ENCODE results near the gene CFTR.
"Not testable (repeated sequence)": the region's sequence is repeated elsewhere in the genome, so short reads cannot be mapped to it uniquely, and the experiment has no call there.

The CFTR gene

DNA sequence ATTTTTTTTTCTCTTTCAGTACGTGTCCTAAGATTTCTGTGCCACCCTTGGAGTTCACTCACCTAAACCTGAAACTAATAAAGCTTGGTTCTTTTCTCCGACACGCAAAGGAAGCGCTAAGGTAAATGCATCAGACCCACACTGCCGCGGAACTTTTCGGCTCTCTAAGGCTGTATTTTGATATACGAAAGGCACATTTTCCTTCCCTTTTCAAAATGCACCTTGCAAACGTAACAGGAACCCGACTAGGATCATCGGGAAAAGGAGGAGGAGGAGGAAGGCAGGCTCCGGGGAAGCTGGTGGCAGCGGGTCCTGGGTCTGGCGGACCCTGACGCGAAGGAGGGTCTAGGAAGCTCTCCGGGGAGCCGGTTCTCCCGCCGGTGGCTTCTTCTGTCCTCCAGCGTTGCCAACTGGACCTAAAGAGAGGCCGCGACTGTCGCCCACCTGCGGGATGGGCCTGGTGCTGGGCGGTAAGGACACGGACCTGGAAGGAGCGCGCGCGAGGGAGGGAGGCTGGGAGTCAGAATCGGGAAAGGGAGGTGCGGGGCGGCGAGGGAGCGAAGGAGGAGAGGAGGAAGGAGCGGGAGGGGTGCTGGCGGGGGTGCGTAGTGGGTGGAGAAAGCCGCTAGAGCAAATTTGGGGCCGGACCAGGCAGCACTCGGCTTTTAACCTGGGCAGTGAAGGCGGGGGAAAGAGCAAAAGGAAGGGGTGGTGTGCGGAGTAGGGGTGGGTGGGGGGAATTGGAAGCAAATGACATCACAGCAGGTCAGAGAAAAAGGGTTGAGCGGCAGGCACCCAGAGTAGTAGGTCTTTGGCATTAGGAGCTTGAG is at the start of gene CFTR:
TSS of gene CFTR (plus strand) at position 801 of the 830 bp plus-strand sequence. CDS start 70 bp downstream, outside the sequence.
- no peak for DNase-seq

DNA sequence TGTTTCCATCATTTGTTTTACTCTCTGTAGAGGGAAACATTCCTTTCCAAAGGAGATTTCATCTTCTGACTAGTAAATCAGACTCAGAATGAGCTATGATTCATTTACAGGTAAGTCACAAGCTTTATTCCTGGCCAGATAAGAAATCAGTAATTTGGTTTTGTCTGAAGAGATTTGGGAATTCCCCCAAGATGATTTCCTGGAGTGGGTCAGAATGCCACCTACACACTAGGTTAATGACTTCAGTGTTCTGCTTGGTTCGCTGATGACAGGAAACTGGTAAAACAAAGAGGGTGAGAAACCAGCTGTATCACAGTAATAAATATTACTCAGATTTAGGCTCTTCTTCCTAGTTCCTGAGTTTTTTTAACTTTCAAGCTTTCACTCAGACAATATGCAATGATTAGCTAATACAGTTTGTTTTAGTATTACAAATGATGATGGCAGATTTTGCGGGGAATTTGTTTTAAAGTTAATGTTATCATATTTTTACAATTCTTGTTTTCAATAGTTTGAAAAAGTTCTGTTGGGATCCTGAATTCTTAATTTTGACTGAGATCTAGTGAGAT is 44.3 kb upstream of the CFTR start:
- no peak for DNase-seq

DNA sequence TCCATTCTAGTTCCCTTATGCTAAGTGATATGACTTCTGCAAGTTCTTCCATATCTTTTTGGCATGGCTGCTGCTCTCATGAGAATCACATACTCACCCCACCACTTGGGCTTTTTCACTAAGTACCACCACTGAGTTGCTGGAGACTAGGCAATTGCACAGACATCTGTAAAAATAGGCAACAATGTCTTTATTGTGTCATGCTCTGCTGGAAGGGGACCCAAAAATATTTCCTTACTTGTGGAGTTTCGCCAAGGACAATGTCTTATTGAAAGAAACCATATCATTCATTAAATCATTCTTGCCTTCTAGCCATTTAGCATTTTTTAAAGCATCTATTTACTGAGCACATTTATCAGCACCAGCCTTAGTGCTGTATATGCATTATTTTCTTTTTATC is 35.2 kb upstream of the CFTR start:
- no peak for DNase-seq

DNA sequence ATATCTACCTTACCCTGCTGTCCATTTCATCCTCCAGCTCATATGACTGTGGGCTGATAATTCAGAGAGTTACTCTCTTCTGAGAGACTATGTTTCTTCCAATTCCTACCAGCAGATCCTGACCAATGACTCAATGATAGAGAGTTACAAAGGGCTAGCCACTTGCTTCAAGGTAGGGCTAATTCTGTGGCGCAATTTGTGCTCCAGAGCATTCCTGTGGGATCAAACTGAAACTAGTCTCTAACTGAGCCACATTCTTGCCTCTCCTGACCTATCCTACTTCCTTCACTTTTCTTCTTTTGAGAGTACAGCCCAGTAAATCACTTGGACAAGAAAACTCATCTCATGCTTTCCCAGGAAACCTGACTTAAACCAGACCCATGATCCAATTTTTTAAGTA is 34.6 kb upstream of the CFTR start:
- no peak for DNase-seq

DNA sequence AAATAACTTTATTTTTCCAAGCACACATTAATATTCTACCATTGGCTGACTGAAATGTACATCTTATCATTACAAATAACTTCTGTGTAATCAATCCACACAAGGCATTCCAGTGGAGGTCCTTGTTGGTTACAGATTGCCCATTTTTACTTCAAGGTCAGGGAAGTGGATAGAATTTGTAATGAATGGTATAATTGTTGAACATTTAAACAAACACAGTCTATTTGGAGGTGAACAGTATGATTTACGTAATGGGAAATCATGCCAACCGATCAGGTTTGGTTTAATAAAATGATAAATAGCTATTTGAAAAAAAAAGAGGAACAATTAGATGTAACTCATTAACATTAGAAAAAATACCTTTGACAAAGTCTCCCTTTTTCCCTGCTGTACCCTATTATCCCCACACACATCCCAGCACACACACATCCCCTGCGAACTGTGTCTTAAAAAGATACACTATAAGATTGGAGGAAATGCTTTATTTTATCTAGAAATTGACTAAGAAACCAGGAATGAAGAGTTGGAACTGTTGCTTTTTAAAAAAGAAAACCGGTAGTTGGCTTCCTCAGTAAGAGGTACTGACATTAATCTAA is 33.5 kb upstream of the CFTR start:
- DNase-seq = no peak

DNA sequence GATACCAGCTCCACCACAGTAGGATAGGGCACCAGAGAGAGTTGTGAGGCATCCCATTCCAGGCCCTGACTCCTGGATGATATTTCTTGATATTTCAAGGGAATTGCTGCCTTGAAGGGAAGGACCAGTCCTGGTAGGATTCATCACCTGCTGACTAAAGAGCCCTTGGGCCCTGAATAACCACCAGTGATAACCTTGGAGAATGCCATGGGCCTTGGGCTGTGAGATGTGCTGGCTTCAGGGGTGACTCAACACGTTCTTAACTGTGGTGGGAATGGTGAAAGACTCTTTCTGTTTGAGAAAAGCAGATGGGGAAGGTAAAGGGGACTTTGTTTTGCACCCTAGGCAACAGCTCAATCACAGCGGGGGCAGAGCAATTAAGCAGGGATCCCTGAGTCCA is 31.2 kb upstream of the CFTR start:
- DNase-seq = no peak

DNA sequence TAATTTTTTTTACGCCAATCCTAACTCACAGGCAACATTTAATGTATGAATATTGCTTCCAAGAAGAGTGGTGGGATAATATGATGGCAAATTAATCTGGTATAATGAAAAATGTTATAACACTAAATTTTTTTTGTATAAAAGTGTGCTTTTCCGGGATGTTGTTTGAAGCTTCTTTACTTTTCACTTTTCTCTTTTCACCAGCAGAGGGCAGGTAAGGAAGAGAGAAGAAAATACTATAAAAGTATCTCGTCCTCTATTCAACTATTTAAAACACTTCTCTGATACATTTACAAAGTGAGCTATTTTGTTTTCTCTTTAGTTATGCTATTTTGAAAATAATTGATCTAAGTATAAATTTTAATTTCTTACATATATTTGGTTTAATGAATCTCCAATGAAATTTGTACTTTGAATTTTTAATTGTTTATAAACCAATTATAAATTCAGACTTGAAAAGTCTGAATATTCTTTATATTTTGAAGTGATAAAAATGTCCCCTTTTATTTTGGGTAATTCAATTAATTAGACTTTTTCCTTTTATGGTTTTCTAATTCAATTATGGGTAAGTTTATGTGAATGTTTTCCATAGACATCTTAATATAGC is 20.7 kb upstream of the CFTR start:
- DNase-seq = no peak

DNA sequence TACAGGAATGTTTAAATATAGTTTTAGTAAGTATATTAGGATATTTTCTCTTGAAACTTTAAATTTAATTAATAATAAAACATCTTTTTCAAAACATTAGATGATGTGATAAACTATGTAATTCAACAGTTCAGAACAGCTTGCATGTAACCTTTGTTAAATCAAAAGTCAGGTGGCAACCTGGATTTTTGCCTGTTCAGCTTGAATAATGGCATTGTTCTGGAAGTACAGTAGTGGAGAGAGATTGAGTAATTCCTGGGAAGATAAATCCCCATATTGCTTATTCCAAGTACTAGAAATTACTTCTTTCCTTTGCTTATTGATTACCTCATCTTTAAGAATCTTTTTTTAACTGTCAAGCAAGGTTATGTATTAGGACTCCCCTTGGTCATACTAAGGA is 20.1 kb upstream of the CFTR start:
- no peak for DNase-seq

DNA sequence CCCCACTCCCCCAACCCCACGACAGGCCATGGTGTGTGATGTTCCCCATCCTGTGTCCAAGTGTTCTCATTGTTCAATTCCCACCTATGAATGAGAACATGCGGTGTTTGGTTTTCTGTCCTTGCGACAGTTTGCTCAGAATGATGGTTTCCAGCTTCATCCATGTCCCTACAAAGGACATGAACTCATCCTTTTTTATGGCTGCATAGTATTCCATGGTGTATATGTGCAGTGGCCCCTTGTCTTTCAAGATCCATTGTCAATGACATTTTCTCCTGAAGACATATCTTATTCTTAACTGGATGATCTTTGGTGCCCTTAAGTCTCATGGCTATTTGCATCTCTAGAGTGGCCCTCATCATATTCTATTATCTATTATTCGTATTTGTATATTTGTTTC is 19.0 kb upstream of the CFTR start:
- not testable (repeated sequence) for DNase-seq

DNA sequence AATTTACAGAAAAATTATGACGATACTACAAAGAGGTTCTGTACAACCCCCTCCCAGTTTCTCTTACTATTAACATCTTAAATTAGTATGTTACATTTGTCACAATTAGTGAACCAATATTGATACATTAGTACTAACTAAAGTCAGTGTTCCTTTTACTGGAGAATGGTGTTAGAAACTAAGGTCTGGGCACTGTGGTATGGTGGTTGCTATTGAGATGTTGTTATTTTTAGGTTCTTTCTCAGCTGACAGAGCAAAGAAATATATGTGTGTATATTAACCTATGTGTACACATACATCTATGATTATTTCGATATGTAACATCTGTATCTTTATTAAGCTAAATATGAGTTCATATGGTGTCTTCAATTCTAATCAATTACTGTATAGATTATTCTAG is 11.7 kb upstream of the CFTR start:
- no peak for DNase-seq

DNA sequence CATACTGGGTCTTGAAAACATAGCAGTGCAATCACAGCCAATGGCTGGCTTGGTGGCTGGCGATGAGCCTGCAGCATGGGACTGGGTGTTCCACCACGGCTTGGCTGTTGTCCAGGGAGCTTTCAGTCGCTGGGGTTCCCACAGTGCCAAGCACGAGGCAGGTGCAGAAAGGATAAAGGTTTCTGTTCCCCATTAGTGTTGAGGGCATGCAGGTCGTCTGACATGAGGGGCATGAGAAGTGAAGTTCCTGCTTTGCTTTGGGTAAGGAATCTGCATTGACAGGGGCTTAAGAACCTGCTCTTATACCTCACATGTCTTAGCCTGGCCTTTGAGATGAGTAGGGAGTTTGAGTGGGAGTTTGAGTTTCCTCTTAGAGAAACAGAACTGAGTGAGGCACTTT is 9.0 kb upstream of the CFTR start:
- no peak for DNase-seq

DNA sequence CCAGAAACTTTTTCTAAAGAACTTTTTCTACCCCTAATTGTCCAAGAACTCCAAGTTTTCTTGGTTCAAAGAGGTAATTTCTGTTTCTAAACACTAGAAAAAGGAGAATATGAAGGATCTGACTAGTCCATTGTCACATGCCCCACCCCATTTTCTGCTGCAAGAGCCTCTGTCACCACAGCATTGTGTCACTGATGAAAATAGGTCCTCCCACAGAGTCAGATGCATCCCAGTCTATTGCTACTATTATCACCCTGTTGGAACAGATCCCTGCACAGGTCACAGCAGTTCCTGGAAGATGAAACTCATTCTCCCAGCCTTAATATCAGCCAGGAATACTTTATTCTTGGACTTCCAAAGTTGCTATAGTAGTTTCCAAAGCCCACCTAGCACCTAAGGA is 7.5 kb upstream of the CFTR start:
- no peak for DNase-seq

DNA sequence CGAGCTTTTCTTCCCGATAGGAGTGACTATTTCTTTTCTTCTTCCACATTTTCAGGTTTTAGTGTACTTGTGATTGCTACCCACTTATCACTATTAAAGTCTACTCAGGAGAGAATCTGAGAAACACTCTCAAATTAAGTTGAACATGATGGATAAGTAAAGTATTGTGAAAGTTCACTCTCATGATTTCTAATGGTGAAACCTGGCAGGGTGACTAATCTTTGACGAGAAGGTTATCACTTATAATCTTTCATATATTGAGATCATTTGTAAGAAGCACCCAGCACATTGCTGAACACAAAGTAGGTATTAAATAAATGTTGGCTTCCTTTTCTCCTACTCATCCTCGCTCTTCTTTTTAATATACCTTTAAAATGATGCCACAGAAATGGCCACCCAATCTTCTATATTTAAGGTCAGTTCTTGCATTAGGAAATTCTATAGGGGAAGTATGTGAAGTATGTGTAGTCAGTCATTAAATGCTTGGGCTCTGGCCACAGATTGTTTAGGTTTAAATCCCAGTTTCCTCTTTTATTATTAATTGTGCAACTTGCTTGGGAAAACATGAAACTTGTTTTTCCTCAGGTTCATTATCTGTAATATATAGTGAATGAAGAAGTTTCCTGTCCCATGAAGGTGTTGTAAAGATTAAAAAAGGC is 3.1 kb upstream of the CFTR start:
- no peak for DNase-seq

DNA sequence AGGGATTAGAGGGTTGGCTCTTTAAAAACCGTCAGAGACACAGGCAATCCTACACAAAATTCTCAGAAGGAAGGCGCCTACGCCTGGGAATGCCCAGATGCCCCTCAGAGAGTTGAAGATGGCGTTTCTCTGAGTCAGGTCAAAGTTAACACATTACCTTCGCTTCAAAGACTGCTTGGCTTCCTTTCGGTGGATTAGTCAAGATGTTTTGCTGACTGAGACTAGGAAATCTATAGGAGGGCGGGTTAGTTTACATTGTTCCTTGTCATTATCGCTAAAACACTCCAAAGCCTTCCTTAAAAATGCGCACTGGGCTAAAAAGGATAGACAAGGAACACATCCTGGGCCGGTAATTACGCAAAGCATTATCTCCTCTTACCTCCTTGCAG is 995 bp upstream of the CFTR start:
- no peak for DNase-seq

DNA sequence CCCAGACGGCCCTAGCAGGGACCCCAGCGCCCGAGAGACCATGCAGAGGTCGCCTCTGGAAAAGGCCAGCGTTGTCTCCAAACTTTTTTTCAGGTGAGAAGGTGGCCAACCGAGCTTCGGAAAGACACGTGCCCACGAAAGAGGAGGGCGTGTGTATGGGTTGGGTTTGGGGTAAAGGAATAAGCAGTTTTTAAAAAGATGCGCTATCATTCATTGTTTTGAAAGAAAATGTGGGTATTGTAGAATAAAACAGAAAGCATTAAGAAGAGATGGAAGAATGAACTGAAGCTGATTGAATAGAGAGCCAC is 184 bp downstream of the CFTR start:
- DNase-seq = no peak

DNA sequence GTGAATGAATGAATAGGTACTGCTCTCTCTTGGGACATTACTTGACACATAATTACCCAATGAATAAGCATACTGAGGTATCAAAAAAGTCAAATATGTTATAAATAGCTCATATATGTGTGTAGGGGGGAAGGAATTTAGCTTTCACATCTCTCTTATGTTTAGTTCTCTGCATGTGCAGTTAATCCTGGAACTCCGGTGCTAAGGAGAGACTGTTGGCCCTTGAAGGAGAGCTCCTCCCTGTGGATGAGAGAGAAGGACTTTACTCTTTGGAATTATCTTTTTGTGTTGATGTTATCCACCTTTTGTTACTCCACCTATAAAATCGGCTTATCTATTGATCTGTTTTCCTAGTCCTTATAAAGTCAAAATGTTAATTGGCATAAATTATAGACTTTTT is 1.2 kb downstream of the CFTR start:
- DNase-seq = no peak

DNA sequence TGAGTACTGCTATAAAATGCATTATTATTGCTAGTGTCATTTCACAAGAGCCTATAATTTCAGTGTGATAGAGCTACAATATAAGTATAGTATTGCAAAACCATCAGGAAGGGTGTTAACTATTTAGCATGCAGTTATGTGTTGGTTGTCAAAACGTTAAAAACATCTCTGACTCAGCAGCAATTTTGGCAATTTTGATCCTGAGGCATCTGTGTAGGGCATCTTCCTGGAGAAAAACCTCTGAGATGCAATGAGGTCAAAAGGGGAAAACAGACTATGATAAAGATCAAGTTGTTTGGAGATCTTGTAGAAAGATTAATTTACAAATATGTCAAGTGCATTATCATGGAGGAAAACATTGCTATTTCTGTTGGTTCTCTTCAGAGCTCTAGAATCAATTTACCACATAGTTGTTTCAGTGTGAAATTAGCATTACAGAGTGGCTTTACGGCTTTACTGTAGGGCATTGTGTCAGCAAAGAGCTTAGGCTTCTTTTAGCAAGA is 5.3 kb downstream of the CFTR start:
- no peak for DNase-seq

DNA sequence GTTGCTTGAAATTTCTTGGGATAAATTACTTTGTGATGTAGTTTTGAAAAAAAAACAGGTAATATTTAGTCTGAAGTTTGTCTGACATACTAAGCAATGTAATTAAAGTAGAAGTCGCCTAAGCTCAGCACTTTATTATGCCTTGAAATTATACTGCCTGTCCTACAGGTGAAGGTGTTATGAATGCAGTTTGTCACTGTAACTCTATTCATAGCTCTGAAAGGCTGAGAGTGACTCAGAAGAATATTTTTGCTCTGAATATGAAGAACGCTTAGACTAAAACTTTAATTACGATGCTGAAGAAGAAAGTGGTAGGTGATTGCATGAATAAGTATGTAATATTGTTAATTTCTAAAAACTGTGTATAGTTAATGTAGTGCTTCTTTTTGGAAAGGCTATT is 9.2 kb downstream of the CFTR start:
- no peak for DNase-seq

DNA sequence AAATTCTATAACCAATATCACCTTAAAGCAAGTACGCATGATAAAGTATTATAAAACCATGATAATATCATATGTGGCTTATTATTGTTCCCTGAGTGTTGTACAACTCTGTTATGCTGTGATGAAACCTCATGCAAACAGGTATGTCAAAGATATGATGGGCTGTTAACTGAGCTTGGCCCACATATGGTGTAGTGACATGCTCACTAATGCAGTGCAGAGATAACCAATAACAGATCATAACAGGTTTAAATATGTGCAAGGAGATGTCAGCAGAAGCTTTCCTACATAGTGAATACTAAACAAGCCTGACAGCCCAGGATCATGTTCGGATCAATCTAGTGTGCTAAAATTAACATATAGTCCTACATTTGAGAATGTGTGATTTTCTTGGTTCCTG is 9.6 kb downstream of the CFTR start:
- no peak for DNase-seq

DNA sequence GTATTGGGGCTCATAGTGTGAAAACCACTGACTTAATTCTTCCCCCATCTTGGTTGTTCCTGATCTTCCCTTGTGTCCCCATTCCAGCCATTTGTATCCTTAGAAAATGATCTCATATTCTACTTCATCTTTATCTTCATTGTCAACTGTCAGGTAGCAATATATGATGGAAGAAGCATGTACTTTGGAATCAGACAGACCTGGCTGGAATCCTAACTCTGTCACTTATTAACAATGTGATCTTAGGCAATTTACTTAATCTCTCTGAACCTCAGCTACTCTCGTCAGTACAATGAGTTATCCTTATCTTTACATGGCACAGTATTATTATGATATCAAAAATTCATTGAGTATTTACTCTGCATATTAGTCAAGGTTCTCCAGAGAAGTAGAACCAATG is 10.1 kb downstream of the CFTR start:
- no peak for DNase-seq

DNA sequence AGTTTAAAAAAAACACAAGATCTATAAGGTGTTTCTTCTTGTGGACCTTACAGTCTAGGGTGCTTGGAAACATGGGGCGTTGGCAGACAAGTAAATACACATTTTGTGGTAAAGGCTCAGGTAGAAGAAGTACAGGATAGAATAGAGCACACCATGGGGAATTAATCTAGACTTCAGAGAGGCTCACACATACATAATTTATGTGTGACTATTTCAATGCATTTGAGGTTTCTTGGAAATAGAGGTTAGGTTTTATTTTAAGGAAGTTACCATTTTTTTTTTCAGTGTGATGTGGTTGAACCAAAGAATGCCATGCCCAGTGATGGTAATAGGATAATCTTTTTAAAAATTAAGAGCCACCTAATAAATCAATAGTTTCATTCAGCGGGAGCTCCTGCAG is 12.8 kb downstream of the CFTR start:
- DNase-seq = no peak

DNA sequence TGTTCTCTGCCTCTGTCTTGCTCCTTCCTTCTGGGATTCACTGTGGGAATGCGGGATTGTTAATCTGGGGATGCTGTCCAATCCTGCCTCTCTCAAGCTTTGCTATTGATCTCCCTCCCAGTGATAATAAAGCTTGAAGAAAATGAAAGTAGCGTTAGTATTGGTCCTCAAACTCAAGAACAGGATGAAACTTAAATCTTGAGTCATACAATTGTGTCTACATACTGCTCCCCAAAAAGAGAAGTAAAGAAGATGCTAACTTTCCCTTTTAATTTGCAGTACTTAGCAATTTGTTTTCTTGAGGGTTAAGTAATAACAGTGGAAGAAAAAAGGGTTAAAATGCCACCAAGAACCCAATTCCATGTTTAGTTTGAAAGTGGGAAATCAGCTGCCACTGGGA is 13.6 kb downstream of the CFTR start:
- no peak for DNase-seq

DNA sequence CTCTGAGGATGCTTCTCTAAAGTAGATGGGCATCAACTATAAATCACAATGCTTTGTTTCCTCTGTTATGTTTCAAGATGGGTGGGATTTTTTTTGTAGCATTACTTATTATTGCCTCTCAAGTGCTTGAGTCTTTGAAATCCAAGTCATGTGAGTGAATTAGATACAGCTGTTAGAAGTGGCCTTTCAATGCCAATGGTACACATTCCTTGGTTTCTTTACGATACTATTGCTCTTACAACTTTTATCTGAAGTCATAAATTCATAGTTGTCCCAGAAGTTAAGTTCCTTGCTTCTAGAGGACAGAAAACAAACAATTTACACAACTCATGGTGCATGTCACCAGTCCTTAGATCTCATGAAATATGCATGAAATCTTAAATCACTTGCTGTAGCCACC is 15.5 kb downstream of the CFTR start:
- no peak for DNase-seq

DNA sequence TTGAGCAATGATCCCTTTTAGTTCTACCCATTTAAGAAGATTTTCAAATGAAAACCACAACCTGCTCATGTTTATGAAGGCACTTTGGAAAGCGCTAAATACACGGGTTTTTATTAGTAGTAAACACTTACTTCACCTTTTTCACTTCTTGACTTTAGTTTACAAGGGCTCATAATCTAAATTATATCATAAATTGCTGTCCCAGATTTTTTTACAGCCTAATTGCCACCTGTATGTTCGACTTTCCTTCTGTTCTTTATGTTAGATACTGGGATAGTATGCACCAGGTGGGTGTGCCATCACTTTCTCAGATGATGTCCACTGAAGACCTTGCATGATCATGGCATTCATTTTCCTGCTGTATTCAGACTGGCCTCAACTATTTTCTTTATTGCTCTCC is 22.5 kb downstream of the CFTR start:
- no peak for DNase-seq
